OCI-LY3 (cell line): Measurements from ENCODE around the gene AGRN.
A peak's percentile ranks its signal among the peaks of the same experiment; 100 is the strongest.

ENCODE experiments used
- H2AFZ ChIP-seq: fragments of 200-600, 300-600 bp; shearing (Covaris generic); 2 replicates; pipeline ENCODE4 v1.6.0; 2014; ENCODE audit warnings: antibody characterized with exemption, low read depth, low read length
- H3K27ac ChIP-seq: fragments of 200-600, 300-600 bp; sonication (generic); 2 replicates; pipeline ENCODE4 v1.5.1; 2014; ENCODE audit warnings: mild to moderate bottlenecking, low read length, moderate library complexity, mixed read lengths
- H3K27me3 ChIP-seq: fragments of 200-600, 300-600 bp; sonication (generic); 2 replicates; pipeline ENCODE4 v1.6.1; 2014; ENCODE audit warnings: low read depth, low read length, mixed read lengths
- H3K36me3 ChIP-seq: fragments of 200-600, 300-600 bp; sonication (generic); replicated peaks from 2 replicates; pipeline ENCODE3; 2014; ENCODE audit warnings: low read depth, low read length, mixed read lengths
- H3K4me1 ChIP-seq: fragments of 300-600, 200-600 bp; sonication (generic); 2 replicates; pipeline ENCODE4 v1.6.1; 2014; ENCODE audit warnings: low read length, mixed read lengths
- H3K4me2 ChIP-seq: fragments of 200-600, 300-600 bp; sonication (generic); 2 replicates; pipeline ENCODE4 v1.6.1; 2014; ENCODE audit warnings: low read length, mixed read lengths
- H3K4me3 ChIP-seq: fragments of 300-600, 200-600 bp; sonication (generic); 2 replicates; pipeline ENCODE4 v1.5.1; 2014; ENCODE audit warnings: antibody characterized with exemption, mild to moderate bottlenecking, low read length, moderate library complexity
- H3K79me2 ChIP-seq: fragments of 300-600, 200-600 bp; shearing (Covaris generic); 2 replicates; pipeline ENCODE4 v1.6.1; 2014; ENCODE audit warnings: mild to moderate bottlenecking, low read length, mixed read lengths
- H3K9ac ChIP-seq: fragments of 300-600, 200-600 bp; shearing (Covaris generic); 2 replicates; pipeline ENCODE4 v1.6.0; 2014; ENCODE audit warnings: mild to moderate bottlenecking, low read length, moderate library complexity
- H3K9me3 ChIP-seq: fragments of 200-600, 300-600 bp; shearing (Covaris generic); 2 replicates; pipeline ENCODE4 v1.6.1; 2014; ENCODE audit warnings: low read length, mixed read lengths; ENCODE audit not compliant: insufficient read depth
- H4K20me1 ChIP-seq: fragments of 200-600, 300-600 bp; sonication (generic); 2 replicates; pipeline ENCODE4 v1.6.1; 2016; ENCODE audit warnings: low read length, mixed read lengths; ENCODE audit not compliant: insufficient read depth
- EZH2phosphoT487 ChIP-seq: fragments of 200-600 bp; shearing (Covaris generic); IDR thresholded peaks from 2 replicates; pipeline ENCODE4 v1.6.1; 2018; ENCODE audit warnings: antibody characterized with exemption, mixed run types, low read depth
- TF ChIP-seq, protein P1 (sequence below): fragments of 200-600, 300-600 bp; sonication (generic); IDR thresholded peaks from 2 replicates; pipeline ENCODE4 v1.5.1; 2014; ENCODE audit warnings: antibody characterized with exemption, low read length, low read depth

Gene AGRN

DNA sequence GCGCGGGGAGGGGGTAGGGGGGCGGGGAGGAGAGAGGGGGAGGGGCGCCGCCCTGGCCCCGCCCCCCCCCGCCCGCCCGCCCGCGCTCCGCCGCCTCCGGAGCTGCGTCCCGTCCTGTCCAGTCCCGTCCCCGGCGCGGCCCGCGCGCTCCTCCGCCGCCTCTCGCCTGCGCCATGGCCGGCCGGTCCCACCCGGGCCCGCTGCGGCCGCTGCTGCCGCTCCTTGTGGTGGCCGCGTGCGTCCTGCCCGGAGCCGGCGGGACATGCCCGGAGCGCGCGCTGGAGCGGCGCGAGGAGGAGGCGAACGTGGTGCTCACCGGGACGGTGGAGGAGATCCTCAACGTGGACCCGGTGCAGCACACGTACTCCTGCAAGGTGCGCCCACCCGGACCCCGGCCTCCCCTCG is at the start of gene AGRN:
Gene AGRN, plus strand, starts transcription at position 121 of the 405 bp plus-strand sequence. Its CDS starts 53 bp downstream, at position 174.
- no peaks in the 10 kb centered on the region for H3K79me2 ChIP-seq
- H3K4me1 ChIP-seq: peaks cover 7% of the 10 kb centered on the region; the same call in 1 of the 2 replicates
- no peak within 1 kb of the TSS for H2AFZ ChIP-seq
- peak within 1 kb of the TSS; percentile 78 for H3K4me2 ChIP-seq
- H3K27me3 ChIP-seq: peaks cover 13% of the 10 kb centered on the region
- H3K4me3 ChIP-seq: peak within 1 kb of the TSS; percentile 81
- peak within 1 kb of the TSS; percentile 62 for H3K9ac ChIP-seq
- TF ChIP-seq, protein P1, sequence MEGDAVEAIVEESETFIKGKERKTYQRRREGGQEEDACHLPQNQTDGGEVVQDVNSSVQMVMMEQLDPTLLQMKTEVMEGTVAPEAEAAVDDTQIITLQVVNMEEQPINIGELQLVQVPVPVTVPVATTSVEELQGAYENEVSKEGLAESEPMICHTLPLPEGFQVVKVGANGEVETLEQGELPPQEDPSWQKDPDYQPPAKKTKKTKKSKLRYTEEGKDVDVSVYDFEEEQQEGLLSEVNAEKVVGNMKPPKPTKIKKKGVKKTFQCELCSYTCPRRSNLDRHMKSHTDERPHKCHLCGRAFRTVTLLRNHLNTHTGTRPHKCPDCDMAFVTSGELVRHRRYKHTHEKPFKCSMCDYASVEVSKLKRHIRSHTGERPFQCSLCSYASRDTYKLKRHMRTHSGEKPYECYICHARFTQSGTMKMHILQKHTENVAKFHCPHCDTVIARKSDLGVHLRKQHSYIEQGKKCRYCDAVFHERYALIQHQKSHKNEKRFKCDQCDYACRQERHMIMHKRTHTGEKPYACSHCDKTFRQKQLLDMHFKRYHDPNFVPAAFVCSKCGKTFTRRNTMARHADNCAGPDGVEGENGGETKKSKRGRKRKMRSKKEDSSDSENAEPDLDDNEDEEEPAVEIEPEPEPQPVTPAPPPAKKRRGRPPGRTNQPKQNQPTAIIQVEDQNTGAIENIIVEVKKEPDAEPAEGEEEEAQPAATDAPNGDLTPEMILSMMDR: no peak
- no peak for TF ChIP-seq EZH2phosphoT487
- no peaks in the 10 kb centered on the region for H3K36me3 ChIP-seq
- no peaks in the 10 kb centered on the region for H3K9me3 ChIP-seq
- H3K27ac ChIP-seq: no peak within 1 kb of the TSS; the same call in 1 of the 2 replicates
- H4K20me1 ChIP-seq: 0 out of 2 replicates have a peak, but pooled peaks cover 4% of the 10 kb centered on the region

DNA sequence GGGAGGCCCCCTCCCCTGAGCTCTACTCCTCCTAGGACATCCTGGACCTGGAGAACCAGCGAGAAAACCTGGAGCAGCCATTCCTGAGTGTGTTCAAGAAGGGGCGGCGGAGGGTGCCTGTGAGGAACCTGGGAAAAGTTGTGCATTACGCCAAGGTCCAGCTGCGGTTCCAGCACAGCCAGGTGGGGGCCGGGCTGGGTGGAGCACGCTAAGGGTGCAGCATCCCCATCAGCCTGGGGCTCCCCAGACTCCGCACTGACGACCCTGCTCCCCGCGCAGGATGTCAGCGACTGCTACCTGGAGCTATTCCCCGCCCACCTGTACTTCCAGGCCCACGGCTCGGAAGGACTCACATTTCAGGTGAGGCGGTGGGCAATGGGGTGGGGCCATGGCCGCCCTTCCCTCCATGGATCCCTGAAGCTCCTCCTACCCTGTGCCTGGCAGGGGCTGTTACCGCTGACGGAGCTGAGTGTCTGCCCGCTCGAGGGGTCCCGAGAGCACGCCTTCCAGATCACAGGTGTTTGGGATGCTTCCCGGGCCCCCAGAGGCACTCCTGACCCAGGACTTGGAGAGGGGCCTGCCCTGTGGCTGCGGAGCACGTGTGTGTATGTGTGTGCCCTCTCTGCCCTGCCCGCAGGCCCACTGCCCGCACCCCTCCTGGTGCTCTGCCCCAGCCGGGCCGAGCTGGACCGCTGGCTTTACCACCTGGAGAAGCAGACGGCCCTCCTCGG is 49.5 kb upstream of the AGRN start:
- H3K9ac ChIP-seq: no peak overlapping the region
- H3K79me2 ChIP-seq: no peaks in the 10 kb centered on the region
- no peaks in the 10 kb centered on the region for H4K20me1 ChIP-seq
- no peak overlapping the region for H3K4me2 ChIP-seq
- H3K27me3 ChIP-seq: peaks cover 2% of the 10 kb centered on the region; the same call in 1 of the 2 replicates
- no peak overlapping the region for H3K4me3 ChIP-seq
- H2AFZ ChIP-seq: no peak overlapping the region
- TF ChIP-seq, protein P1: no peak
- no peak overlapping the region for H3K27ac ChIP-seq
- H3K4me1 ChIP-seq: peaks cover 5% of the 10 kb centered on the region; the same call in 1 of the 2 replicates
- no peaks in the 10 kb centered on the region for H3K9me3 ChIP-seq
- H3K36me3 ChIP-seq: no peaks in the 10 kb centered on the region

DNA sequence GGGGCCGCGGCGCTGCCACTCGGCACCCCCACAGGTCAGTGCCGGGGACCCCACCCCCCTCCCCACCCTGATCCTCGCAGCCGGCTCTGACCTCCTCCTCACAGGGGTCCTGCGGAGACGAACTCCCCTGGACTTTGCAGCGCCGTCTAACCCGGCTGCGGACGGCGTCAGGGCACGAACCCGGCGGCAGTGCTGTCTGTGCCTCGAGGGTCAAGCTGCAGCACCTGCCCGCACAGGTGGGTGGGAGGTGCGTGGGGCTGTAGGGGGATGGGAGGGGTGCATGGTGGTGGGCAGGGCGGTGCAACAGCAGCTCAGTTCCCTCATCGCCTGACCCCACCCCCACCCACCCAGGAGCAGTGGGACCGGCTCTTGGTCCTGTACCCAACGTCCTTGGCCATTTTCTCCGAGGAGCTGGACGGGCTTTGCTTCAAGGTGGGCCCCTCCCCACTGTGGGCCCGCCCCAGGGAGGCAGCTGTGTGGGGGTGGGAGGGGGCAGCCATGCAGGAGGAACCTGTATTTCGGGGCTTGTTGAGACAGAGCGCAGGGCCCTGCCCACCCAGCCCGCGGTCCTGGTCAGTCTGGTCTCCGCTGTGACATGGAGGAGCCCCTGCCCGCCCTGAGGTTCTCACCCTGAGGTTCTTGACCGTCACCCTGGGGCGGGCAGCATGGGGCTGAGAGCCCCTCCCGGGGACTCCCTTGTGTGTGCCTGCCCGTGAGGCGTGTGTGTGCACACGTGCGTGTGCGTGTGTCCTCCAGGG is 48.8 kb upstream of the AGRN start:
- Histone ChIP-seq H2AFZ (no peak overlapping the region), H3K4me3 (no peak overlapping the region), H3K9me3 (no peaks in the 10 kb centered on the region), H3K27me3 (peaks cover 4% of the 10 kb centered on the region; the same call in 1 of the 2 replicates), H3K9ac (no peak overlapping the region), H3K79me2 (no peaks in the 10 kb centered on the region), H3K4me2 (no peak overlapping the region), H4K20me1 (no peaks in the 10 kb centered on the region), H3K27ac (no peak overlapping the region), H3K4me1 (peaks cover 5% of the 10 kb centered on the region; the same call in 1 of the 2 replicates), H3K36me3 (no peaks in the 10 kb centered on the region)
- TF ChIP-seq, protein P1: no peak
- no peak for TF ChIP-seq EZH2phosphoT487
